Measurements from ENCODE around the gene TOGARAM2. TPM values are rescaled to one million over a fixed set of nuclear protein-coding genes. Genes with fewer than 3 reads are reported as not detected.

Gene TOGARAM2
- total and polyA plus RNA-seq, 2 experiments from 2014 or later: 1.8 TPM

DNA sequence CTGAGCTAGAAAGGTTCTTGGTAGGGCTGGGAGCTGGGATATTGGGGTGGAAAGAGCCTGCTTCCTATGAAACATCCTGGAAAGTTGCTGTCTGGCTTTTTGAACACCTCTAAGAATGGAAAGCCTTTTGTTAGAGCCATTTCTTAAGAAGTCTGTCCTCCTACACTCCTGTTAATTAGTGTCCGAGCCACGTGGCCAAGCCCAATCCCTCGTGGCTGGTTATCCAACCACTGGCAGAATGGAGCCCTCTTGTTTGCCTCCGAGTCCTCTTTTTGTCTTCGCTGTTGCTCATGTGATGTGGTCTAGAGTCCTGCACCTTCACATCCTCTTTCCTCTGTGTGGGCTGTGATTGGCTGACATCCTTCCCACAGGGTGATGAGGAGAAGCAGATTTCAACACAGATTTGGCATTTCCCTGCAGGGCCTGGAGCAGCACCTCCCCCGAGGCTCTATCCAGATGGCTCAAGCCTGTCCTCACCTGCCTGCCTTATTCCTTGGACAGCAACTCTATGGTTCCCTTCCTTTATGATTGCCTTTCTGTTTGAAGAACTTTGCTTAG lies 8.2 kb upstream of the TOGARAM2 start (continued):
- TF ChIP-seq, protein P1, sequence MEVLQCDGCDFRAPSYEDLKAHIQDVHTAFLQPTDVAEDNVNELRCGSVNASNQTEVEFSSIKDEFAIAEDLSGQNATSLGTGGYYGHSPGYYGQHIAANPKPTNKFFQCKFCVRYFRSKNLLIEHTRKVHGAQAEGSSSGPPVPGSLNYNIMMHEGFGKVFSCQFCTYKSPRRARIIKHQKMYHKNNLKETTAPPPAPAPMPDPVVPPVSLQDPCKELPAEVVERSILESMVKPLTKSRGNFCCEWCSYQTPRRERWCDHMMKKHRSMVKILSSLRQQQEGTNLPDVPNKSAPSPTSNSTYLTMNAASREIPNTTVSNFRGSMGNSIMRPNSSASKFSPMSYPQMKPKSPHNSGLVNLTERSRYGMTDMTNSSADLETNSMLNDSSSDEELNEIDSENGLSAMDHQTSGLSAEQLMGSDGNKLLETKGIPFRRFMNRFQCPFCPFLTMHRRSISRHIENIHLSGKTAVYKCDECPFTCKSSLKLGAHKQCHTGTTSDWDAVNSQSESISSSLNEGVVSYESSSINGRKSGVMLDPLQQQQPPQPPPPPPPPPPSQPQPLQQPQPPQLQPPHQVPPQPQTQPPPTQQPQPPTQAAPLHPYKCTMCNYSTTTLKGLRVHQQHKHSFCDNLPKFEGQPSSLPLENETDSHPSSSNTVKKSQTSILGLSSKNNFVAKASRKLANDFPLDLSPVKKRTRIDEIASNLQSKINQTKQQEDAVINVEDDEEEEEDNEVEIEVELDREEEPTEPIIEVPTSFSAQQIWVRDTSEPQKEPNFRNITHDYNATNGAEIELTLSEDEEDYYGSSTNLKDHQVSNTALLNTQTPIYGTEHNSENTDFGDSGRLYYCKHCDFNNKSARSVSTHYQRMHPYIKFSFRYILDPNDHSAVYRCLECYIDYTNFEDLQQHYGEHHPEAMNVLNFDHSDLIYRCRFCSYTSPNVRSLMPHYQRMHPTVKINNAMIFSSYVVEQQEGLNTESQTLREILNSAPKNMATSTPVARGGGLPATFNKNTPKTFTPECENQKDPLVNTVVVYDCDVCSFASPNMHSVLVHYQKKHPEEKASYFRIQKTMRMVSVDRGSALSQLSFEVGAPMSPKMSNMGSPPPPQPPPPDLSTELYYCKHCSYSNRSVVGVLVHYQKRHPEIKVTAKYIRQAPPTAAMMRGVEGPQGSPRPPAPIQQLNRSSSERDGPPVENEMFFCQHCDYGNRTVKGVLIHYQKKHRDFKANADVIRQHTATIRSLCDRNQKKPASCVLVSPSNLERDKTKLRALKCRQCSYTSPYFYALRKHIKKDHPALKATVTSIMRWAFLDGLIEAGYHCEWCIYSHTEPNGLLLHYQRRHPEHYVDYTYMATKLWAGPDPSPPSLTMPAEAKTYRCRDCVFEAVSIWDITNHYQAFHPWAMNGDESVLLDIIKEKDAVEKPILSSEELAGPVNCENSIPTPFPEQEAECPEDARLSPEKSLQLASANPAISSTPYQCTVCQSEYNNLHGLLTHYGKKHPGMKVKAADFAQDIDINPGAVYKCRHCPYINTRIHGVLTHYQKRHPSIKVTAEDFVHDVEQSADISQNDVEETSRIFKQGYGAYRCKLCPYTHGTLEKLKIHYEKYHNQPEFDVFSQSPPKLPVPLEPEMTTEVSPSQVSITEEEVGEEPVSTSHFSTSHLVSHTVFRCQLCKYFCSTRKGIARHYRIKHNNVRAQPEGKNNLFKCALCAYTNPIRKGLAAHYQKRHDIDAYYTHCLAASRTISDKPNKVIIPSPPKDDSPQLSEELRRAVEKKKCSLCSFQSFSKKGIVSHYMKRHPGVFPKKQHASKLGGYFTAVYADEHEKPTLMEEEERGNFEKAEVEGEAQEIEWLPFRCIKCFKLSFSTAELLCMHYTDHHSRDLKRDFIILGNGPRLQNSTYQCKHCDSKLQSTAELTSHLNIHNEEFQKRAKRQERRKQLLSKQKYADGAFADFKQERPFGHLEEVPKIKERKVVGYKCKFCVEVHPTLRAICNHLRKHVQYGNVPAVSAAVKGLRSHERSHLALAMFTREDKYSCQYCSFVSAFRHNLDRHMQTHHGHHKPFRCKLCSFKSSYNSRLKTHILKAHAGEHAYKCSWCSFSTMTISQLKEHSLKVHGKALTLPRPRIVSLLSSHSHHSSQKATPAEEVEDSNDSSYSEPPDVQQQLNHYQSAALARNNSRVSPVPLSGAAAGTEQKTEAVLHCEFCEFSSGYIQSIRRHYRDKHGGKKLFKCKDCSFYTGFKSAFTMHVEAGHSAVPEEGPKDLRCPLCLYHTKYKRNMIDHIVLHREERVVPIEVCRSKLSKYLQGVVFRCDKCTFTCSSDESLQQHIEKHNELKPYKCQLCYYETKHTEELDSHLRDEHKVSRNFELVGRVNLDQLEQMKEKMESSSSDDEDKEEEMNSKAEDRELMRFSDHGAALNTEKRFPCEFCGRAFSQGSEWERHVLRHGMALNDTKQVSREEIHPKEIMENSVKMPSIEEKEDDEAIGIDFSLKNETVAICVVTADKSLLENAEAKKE (CRISPR knock-in tag; IDR thresholded peaks at IDR 0.05): no peak
- TF ChIP-seq, protein P2, sequence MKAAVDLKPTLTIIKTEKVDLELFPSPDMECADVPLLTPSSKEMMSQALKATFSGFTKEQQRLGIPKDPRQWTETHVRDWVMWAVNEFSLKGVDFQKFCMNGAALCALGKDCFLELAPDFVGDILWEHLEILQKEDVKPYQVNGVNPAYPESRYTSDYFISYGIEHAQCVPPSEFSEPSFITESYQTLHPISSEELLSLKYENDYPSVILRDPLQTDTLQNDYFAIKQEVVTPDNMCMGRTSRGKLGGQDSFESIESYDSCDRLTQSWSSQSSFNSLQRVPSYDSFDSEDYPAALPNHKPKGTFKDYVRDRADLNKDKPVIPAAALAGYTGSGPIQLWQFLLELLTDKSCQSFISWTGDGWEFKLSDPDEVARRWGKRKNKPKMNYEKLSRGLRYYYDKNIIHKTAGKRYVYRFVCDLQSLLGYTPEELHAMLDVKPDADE (IDR thresholded peaks at IDR 0.05): no peak
- TF ChIP-seq ZNF331 (CRISPR knock-in tag; IDR thresholded peaks at IDR 0.05; ENCODE audit: low read depth) (no peak), EZH2 (IDR thresholded peaks at IDR 0.05; ENCODE audit: low read depth, unreplicated experiment) (no peak)

DNA sequence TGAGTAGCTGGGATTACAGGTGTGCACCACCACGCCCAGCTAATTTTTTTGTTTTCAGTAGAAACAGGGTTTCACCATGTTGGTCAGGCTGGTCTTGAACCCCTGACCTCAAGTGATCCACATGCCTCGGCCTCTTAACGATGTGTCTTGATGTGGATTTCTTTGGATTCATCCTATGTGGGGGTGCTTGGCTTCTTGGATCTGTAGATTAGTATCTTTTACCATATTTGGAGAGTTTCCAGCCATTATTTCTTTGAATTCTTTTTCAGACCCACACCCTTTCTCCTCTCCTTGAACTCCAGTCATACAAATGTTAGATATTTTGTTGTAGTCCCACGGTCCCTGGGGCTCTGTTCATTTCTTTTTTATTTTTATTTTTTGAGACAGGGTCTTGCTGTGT lies 6.8 kb upstream of the TOGARAM2 start:
- Histone ChIP-seq H3K27ac (ENCODE audit: low read depth) (no peak overlapping the region), H2AFZ (no peak overlapping the region), H3K79me2 (replicated peaks; ENCODE audit: insufficient read depth) (no peaks in the 10 kb centered on the region), H3K9me2 (ENCODE audit: insufficient read depth) (no peaks in the 10 kb centered on the region), H3K4me1 (ENCODE audit: insufficient read depth) (no peaks in the 10 kb centered on the region), H3K4me2 (no peak overlapping the region), H3K36me3 (ENCODE audit: insufficient read depth) (no peaks in the 10 kb centered on the region), H4K20me1 (replicated peaks; ENCODE audit: insufficient read depth) (no peaks in the 10 kb centered on the region), H3F3A (replicated peaks; ENCODE audit: low read depth) (no peaks in the 10 kb centered on the region), H3K4me3 (no peak overlapping the region), H3K27me3 (ENCODE audit: insufficient read depth) (no peaks in the 10 kb centered on the region)
- Mint-ChIP-seq H3K27ac (no peak overlapping the region), H3K36me3 (ENCODE audit: low read depth) (no peaks in the 10 kb centered on the region), H3K27me3 (ENCODE audit: insufficient read depth, low read depth, poor library complexity) (peaks cover 12% of the 10 kb centered on the region), H3K4me3 (no peak overlapping the region), H3K9me3 (no peaks in the 10 kb centered on the region), H3K4me1 (peaks cover 2% of the 10 kb centered on the region)
- DNase-seq (ENCODE audit: low spot score): no peak
- no peak for ATAC-seq
- TF ChIP-seq, protein P3, sequence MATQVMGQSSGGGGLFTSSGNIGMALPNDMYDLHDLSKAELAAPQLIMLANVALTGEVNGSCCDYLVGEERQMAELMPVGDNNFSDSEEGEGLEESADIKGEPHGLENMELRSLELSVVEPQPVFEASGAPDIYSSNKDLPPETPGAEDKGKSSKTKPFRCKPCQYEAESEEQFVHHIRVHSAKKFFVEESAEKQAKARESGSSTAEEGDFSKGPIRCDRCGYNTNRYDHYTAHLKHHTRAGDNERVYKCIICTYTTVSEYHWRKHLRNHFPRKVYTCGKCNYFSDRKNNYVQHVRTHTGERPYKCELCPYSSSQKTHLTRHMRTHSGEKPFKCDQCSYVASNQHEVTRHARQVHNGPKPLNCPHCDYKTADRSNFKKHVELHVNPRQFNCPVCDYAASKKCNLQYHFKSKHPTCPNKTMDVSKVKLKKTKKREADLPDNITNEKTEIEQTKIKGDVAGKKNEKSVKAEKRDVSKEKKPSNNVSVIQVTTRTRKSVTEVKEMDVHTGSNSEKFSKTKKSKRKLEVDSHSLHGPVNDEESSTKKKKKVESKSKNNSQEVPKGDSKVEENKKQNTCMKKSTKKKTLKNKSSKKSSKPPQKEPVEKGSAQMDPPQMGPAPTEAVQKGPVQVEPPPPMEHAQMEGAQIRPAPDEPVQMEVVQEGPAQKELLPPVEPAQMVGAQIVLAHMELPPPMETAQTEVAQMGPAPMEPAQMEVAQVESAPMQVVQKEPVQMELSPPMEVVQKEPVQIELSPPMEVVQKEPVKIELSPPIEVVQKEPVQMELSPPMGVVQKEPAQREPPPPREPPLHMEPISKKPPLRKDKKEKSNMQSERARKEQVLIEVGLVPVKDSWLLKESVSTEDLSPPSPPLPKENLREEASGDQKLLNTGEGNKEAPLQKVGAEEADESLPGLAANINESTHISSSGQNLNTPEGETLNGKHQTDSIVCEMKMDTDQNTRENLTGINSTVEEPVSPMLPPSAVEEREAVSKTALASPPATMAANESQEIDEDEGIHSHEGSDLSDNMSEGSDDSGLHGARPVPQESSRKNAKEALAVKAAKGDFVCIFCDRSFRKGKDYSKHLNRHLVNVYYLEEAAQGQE (IDR thresholded peaks at IDR 0.05; ENCODE audit: unreplicated experiment): no peak
- TF ChIP-seq NANOG (IDR thresholded peaks at IDR 0.05; ENCODE audit: borderline replicate concordance): no peak

All from GM23338 (cell line).